Activated naive CD8-positive, alpha-beta T cell (primary cell): Measurements from ENCODE around the gene PIK3C2B.

ENCODE experiments used
- H3K27ac Mint-ChIP-seq: one replicate; pipeline ENCODE4 v1.8.0; 2021; ENCODE audit warnings: mixed read lengths
- H3K27me3 Mint-ChIP-seq: one replicate; pipeline ENCODE4 v1.8.0; 2021; ENCODE audit warnings: mixed read lengths
- H3K36me3 Mint-ChIP-seq: one replicate; pipeline ENCODE4 v1.8.0; 2021; ENCODE audit warnings: mixed read lengths
- H3K4me1 Mint-ChIP-seq: one replicate; pipeline ENCODE4 v1.8.0; 2021; ENCODE audit warnings: low read depth, mixed read lengths
- H3K4me3 Mint-ChIP-seq: one replicate; pipeline ENCODE4 v1.8.0; 2021; ENCODE audit warnings: mild to moderate bottlenecking, mixed read lengths
- H3K9me3 Mint-ChIP-seq: one replicate; pipeline ENCODE4 v1.8.0; 2021; ENCODE audit warnings: low read depth, mixed read lengths

PIK3C2B gene

GRCh38 chr1:204516180-204516879 is 21.7 kb upstream of the PIK3C2B start, which contains the start of gene MDM4:
Gene MDM4 (plus strand): TSS chr1:204516406. CDS start chr1:204525519, 9,113 bp downstream.
- H3K4me1 Mint-ChIP-seq, result peaks cover 58% of the 10 kb centered on the region
- H3K27me3 Mint-ChIP-seq, result no peaks in the 10 kb centered on the region
- H3K4me3 Mint-ChIP-seq, result no peak within 1 kb of the TSS
- no peak within 1 kb of the TSS for H3K27ac Mint-ChIP-seq
- peaks cover 8% of the 10 kb centered on the region for H3K36me3 Mint-ChIP-seq
- no peaks in the 10 kb centered on the region for H3K9me3 Mint-ChIP-seq

GRCh38 chr1:204514828-204515227 is 20.2 kb upstream of the PIK3C2B start:
- no peaks in the 10 kb centered on the region for H3K27me3 Mint-ChIP-seq
- H3K4me1 Mint-ChIP-seq, result peaks cover 50% of the 10 kb centered on the region
- H3K4me3 Mint-ChIP-seq, result peak overlapping the region; percentile 27
- H3K36me3 Mint-ChIP-seq, result peaks cover 6% of the 10 kb centered on the region
- no peaks in the 10 kb centered on the region for H3K9me3 Mint-ChIP-seq
- H3K27ac Mint-ChIP-seq, result peak overlapping the region; percentile 72

- H3K4me3 Mint-ChIP-seq, result peak overlapping the region; percentile 87
- peaks cover 2% of the 10 kb centered on the region for H3K36me3 Mint-ChIP-seq
- peak overlapping the region; percentile 96 for H3K27ac Mint-ChIP-seq
- no peaks in the 10 kb centered on the region for H3K9me3 Mint-ChIP-seq
- H3K27me3 Mint-ChIP-seq, result no peaks in the 10 kb centered on the region
- peaks cover 34% of the 10 kb centered on the region for H3K4me1 Mint-ChIP-seq
Measured at GRCh38 chr1:204513117-204513716, 18.6 kb upstream of the PIK3C2B start.

GRCh38 chr1:204511366-204511765 is 16.8 kb upstream of the PIK3C2B start:
- Mint-ChIP-seq H3K4me1 (peaks cover 44% of the 10 kb centered on the region), H3K27ac (no peak overlapping the region), H3K27me3 (no peaks in the 10 kb centered on the region), H3K4me3 (no peak overlapping the region), H3K9me3 (no peaks in the 10 kb centered on the region), H3K36me3 (no peaks in the 10 kb centered on the region)

- H3K9me3 Mint-ChIP-seq, result no peaks in the 10 kb centered on the region
- H3K4me3 Mint-ChIP-seq, result no peak overlapping the region
- H3K27ac Mint-ChIP-seq, result no peak overlapping the region
- H3K36me3 Mint-ChIP-seq, result no peaks in the 10 kb centered on the region
- H3K27me3 Mint-ChIP-seq, result no peaks in the 10 kb centered on the region
- peaks cover 47% of the 10 kb centered on the region for H3K4me1 Mint-ChIP-seq
Measured at GRCh38 chr1:204509186-204509635, 14.6 kb upstream of the PIK3C2B start.

GRCh38 chr1:204507317-204508105 is 12.9 kb upstream of the PIK3C2B start:
- Mint-ChIP-seq H3K27me3 (no peaks in the 10 kb centered on the region), H3K27ac (peak overlapping the region; percentile 96), H3K4me1 (peaks cover 43% of the 10 kb centered on the region), H3K4me3 (peak overlapping the region; percentile 89), H3K9me3 (no peaks in the 10 kb centered on the region), H3K36me3 (no peaks in the 10 kb centered on the region)

- Mint-ChIP-seq H3K27ac (peak overlapping the region; percentile 96), H3K36me3 (no peaks in the 10 kb centered on the region), H3K4me1 (peaks cover 38% of the 10 kb centered on the region), H3K4me3 (peak overlapping the region; percentile 89), H3K27me3 (no peaks in the 10 kb centered on the region), H3K9me3 (no peaks in the 10 kb centered on the region)
Measured at GRCh38 chr1:204506969-204507316, 12.3 kb upstream of the PIK3C2B start.

- no peaks in the 10 kb centered on the region for H3K9me3 Mint-ChIP-seq
- H3K36me3 Mint-ChIP-seq, result no peaks in the 10 kb centered on the region
- H3K4me3 Mint-ChIP-seq, result peak overlapping the region; percentile 89
- peak overlapping the region; percentile 96 for H3K27ac Mint-ChIP-seq
- H3K27me3 Mint-ChIP-seq, result no peaks in the 10 kb centered on the region
- H3K4me1 Mint-ChIP-seq, result peaks cover 36% of the 10 kb centered on the region
Measured at GRCh38 chr1:204506201-204506968, 11.8 kb upstream of the PIK3C2B start.

GRCh38 chr1:204505674-204506200 is 11.1 kb upstream of the PIK3C2B start:
- Mint-ChIP-seq H3K36me3 (no peaks in the 10 kb centered on the region), H3K27ac (peak overlapping the region; percentile 96), H3K9me3 (no peaks in the 10 kb centered on the region), H3K4me1 (peaks cover 30% of the 10 kb centered on the region), H3K27me3 (no peaks in the 10 kb centered on the region), H3K4me3 (peak overlapping the region; percentile 89)

- H3K27ac Mint-ChIP-seq, result no peak overlapping the region
Measured at GRCh38 chr1:204503913-204504519, 9.4 kb upstream of the PIK3C2B start.

GRCh38 chr1:204503122-204503912 is 8.7 kb upstream of the PIK3C2B start:
- peaks cover 38% of the 10 kb centered on the region for H3K4me1 Mint-ChIP-seq
- peak overlapping the region; percentile 15 for H3K4me3 Mint-ChIP-seq
- H3K27ac Mint-ChIP-seq, result peak overlapping the region; percentile 4
- H3K27me3 Mint-ChIP-seq, result no peaks in the 10 kb centered on the region
- no peaks in the 10 kb centered on the region for H3K9me3 Mint-ChIP-seq
- H3K36me3 Mint-ChIP-seq, result no peaks in the 10 kb centered on the region

More at GRCh38 chr1:204503913-204504519, 9.4 kb upstream of the PIK3C2B start:
- Mint-ChIP-seq H3K9me3 (no peaks in the 10 kb centered on the region), H3K36me3 (no peaks in the 10 kb centered on the region), H3K27me3 (no peaks in the 10 kb centered on the region), H3K4me3 (no peak overlapping the region), H3K4me1 (peaks cover 35% of the 10 kb centered on the region)

GRCh38 chr1:204502241-204502640 is 7.6 kb upstream of the PIK3C2B start:
- H3K4me3 Mint-ChIP-seq, result no peak overlapping the region
- H3K27ac Mint-ChIP-seq, result no peak overlapping the region
- H3K27me3 Mint-ChIP-seq, result no peaks in the 10 kb centered on the region
- peaks cover 31% of the 10 kb centered on the region for H3K4me1 Mint-ChIP-seq
- H3K36me3 Mint-ChIP-seq, result no peaks in the 10 kb centered on the region
- H3K9me3 Mint-ChIP-seq, result no peaks in the 10 kb centered on the region
